ENCODE data around the gene AMZ1.

The AMZ1 gene

DNA sequence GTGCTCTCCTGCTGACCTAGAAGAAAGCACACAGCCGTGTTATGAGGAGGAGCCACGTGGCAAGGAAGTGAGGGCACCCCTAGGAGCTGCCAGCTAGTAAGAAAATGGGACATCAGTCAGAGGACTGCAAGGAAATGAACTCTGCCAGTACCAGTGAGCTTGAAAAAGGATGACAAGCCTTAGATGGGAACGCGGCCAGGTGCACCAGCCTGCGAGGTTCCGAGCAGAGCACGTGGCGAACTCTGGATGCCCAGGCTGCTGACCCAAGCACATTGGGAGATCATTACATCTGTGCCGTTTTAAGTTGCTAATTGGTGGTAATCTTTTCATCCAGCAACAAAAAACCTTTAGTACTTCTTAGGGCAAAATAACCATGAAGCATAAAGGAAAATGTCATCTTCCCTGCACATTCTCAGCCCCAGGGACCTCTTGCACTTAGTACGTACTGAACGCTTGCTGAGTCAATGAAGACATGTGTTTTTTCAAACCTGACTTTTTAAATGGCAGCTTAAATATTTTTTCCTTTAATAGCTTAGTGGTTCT is 69.4 kb downstream of the AMZ1 start:
- DNase-seq: peak; percentile 28

DNA sequence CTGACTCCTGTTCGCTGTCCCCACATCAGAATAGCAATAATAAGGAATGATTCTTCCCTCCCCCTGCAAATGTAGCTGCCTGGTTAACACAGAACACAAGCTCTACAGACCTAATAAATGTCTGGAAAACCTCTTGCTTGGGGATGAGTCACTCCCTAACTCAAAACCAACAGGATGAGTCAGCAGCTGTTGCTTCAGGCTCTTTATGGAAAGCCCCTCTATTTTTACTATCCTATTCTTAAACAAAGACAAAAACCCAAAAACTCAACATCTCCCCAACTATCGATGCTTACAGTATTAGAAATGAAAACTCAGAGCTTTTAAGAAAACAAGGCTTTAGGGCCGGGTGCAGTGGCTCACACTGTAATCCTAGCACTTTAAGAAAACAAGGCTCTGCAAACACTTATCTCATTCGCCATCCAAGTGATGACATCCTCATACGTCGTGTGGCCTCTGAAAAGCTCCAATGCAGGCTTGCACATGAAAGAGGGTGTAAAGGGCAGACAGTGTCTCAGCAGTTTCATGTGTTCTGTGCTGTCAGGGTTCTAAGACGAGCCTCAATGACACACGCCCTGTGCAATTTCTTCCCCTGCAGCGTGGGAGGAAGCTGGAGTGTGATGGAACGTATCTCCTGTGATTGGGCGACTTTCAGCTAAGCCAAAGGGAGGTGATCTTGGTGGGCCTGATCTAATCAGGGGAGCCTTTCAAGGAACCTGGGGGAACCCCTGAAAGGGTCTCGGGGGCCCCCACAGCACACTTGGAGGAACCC is 70.1 kb downstream of the AMZ1 start:
- DNase-seq: peak; percentile 94

DNA sequence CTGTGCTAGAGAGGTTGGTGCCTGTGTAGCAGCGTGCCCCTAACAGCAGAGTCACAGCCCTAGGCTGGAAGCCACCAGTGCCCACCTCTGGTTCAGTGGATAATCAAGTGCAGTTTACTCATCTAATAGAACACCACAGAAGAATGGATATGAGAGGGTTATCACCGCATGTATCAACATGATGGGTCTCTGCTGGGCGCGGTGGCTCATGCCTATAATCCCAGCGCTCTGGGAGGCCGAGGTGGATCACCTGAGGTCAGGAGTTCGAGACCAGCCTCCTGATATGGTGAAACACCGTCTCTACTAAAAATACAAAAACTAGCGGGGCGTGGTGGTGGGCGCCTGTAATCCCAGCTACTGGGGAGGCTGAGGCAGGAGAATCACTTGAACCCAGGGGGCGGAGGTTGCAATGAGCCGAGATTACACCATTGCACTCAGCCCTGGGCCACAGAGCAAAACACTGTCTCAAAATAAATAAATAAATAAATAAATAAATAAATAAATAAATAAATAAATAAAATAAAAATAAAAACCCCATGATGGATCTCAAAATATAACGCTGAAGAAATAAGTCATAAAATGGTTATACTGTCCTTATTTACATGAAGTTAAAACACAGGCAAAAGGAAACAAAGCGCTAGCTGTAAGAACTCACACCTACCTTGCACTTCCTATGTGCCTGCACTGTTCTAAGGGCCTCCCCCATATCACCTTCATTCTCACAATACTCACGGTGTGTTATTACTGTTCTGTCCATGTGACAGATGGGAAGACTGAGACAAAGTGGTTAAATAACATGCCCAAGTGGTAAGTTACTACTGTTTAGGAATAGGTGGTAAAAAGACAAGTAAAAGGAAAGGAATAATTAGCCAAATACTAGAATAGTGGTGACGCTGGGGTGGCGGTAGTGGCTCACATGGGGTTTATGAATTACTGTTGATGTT is 70.9 kb downstream of the AMZ1 start:
- DNase-seq: peak; percentile 38

DNA sequence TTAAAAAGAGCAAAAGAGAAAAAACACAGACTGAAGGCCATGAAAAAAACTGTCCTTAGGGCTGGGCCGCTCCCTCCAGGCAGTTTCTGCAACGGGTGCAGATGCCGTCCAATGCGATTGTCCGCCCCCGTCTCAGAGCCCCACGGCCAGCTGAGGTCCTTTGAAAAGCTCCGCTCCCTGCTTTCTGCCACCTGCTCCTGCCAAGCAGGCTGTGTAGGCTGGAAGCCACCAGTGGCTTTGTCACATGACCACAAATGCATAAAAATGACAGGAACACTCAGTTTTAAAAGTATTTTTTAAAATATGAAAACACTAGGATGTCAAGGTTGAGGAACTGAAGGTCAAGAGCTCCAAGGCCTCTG is 71.7 kb downstream of the AMZ1 start:
- DNase-seq: no peak

DNA sequence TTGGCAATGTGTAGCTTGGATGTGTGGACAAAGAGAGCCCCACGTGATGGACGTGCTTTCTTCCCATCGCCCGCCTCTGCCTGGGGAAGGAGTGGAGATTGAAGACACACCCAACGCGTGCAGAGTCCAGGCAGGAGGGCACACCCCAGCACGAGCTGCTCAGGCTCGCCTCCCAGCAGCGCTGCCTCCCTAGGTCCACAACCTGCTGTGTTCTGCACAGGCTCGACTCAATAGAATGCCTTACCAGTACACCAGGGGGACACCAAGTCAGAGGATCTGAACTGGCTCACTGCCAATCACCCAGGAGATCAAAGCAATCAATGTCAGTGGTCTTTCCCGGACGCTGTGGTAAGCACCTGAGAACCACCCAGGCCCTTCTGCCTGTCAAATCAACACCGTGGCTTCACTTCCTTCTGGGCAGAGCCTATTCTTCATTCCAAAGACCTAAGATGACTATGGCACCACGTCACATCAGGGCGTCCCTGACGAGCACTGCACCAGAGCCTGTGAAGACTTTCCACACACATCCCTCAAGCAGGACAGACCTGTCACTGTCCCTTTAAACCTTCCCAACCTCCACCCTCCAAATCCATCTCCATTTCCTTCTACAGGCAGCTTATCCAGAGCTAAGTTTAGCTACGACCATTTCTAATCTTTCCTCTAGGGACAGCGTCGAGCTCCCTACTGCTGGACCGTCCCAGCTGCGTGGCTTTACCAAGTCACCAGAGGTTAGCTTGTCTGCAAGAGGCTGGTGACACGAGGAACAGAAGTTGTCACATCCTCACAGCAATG is 72.3 kb downstream of the AMZ1 start:
- DNase-seq: peak; percentile 24

DNA sequence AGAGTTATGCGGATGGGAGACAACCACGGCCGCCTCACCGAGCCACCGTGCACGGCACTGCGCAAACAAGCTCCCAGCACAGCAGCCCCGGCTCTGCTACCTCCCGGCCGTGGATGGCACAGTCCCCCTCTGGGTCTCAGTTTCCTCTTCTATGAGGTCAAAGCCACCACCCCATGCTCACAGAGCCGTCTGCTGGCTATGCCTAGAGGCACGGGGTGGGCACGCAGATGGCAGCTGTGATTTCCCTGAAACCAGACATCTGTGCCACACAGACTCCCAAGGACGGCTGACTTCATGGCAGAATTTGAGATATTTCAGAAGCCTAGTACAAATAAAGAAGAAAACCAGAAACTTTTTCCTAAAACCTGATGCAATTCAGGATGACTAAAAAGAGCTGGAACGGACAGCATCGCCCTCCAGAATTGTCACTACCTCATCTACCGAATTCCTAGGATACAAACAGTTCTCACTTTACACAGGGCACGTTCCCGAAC is 73.2 kb downstream of the AMZ1 start:
- no peak for DNase-seq

DNA sequence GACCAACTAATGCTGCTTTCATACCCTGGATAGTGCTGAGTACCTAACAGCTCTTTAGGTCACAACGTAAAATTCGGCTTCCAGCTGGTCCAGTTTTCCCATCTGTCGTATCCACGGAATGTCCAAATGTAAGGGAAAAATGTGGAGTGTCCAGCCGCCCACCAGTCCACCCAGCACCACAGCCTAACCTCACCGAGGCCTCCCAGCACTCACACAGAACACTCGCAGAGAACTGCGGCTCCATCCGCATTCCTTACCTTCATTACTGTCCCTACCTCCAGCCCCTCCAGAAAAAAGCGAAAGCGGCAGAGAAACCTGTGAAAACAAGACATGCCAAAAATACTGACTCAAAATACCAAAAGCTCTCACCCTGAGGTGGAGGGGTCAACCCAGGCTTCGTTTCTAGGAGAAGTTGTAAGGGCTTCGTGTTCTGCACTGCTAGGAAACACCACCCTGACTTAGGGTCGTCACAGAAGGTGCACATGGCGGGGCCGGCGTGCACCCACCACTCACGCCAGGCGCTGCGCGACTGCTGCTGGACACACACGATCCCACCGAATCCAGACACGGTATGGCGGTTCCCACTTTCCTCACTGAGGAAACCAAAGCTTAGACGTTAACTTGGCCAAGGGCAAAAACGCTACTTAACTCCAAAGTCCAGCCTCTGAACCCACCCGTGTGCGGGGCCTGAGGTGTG is 73.9 kb downstream of the AMZ1 start:
- no peak for DNase-seq

DNA sequence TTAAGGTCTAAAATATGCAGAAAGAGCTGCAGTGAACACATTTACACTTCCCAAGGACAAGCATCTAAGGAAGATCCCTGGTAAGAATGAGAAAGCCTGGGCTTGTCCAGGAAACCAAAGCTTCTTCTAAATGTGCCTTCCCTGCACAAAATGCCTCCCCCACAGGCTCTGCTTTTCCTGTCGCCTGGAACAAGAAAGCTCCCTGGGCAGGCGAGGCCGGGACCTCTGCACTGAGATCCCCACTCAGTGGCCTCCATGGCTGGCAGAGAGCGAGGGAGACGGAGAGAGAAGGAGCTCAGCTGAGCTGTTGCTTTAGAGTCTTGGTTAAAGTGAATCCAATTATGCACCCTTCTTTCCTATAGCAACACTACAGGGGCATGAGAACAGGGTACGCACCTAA is 75.6 kb downstream of the AMZ1 start:
- DNase-seq: no peak

DNA sequence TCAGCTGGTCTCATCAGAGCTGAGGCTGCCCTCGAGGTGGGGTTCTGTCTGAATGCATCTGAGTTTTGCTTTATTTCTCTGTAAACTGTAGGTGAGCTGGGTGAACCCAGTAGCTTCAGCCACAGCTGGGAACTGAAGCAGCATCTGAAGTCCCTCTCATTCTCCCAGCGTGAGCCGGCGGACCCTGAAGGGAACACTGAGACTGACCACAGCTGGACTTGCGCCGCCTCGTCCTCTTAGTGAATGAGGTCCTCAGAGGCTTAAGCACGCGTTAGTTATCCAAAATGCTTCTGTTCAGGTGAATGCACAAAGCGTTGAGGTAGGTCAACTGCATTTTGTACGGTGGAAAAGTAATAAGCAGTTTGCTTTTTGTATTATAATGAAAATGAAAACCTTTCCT is 76.6 kb downstream of the AMZ1 start:
- no peak for DNase-seq
